B cell (primary cell): ENCODE data around the gene PRTN3. TPM values are rescaled to one million over a fixed set of nuclear protein-coding genes. Genes with fewer than 3 reads are reported as not detected.

Source experiments
- ATAC-seq: fragments of 200-7000 bp; cut with Tn5 transposase; one replicate; pipeline ENCODE4 v1.10.0; 2021; ENCODE audit warnings: low read depth, mild to moderate bottlenecking, moderate number of reproducible peaks, moderate library complexity
- CTCF ChIA-PET: fragments of 350-600 bp; sonication (Branson Sonifier 250); formaldehyde crosslinking; loops from one replicate; lab custom pipeline; 2021; ENCODE audit warnings: antibody characterized with exemption, inconsistent platforms; lab: Charles Lee
- POLR2A ChIA-PET: fragments of 350-600 bp; sonication (Branson Sonifier 250); formaldehyde crosslinking; loops from one replicate; lab custom pipeline; 2021; ENCODE audit warnings: antibody characterized with exemption; lab: Charles Lee
- DNase-seq: peaks from one replicate; pipeline ENCODE4 v3.0.0; 2013
- H2AFZ ChIP-seq: 2 replicates; pipeline ENCODE4 v1.6.1; 2012; ENCODE audit warnings: mild to moderate bottlenecking, low read depth, low read length; ENCODE audit not compliant: insufficient read depth, poor library complexity, severe bottlenecking
- H3K27ac ChIP-seq, 2 donors: 1 replicate in 1 of 2; 2 replicates in 1 of 2; pipeline ENCODE4 v1.5.1; 2012 to 2013; ENCODE audit warnings: low read length in 2 of 2, mild to moderate bottlenecking in 2 of 2, moderate library complexity in 1 of 2
- H3K27me3 ChIP-seq, 4 experiments: fragments of 200-600 bp in 1 of 4; sonication (generic) in 1 of 4; replicated peaks in 1 of 4; 1 replicate in 2 of 4; 2 replicates in 2 of 4; pipeline versions ENCODE4 v1.6.1 to v1.7.0; 2013 to 2016; ENCODE audit warnings: low read length in 3 of 4, mild to moderate bottlenecking in 2 of 4, mixed read lengths in 1 of 4, moderate library complexity in 1 of 4; ENCODE audit not compliant: insufficient read depth in 4 of 4, control insufficient read depth in 3 of 4; ENCODE audit errors: control extremely low read depth in 1 of 4
- H3K36me3 ChIP-seq, 2 experiments: replicated peaks in 1 of 2; 1 replicate in 1 of 2; 2 replicates in 1 of 2; pipeline versions ENCODE4 v1.6.1 to v1.7.1; 2013; ENCODE audit warnings: low read length in 1 of 2; ENCODE audit not compliant: insufficient read depth in 2 of 2, control insufficient read depth in 1 of 2; ENCODE audit errors: control extremely low read depth in 1 of 2, extremely low read depth in 1 of 2
- H3K4me1 ChIP-seq, 2 donors: fragments of 200-600 bp in 1 of 2; sonication (generic) in 1 of 2; 1 replicate in 1 of 2; 2 replicates in 1 of 2; pipeline versions ENCODE4 v1.5.1 to v1.6.1; 2013 to 2017; ENCODE audit warnings: low read length in 2 of 2; ENCODE audit not compliant: control insufficient read depth in 2 of 2, insufficient read depth in 2 of 2
- H3K4me2 ChIP-seq: replicated peaks from 2 replicates; pipeline ENCODE3; 2012; ENCODE audit warnings: mild to moderate bottlenecking, low read depth, low read length; ENCODE audit not compliant: poor library complexity, severe bottlenecking
- H3K4me3 ChIP-seq, 5 experiments: fragments of 200-600 bp in 1 of 5; sonication (generic) in 1 of 5; 1 replicate in 3 of 5; 2 replicates in 2 of 5; pipeline versions ENCODE4 v1.5.1 to v1.7.0; 2011 to 2016; ENCODE audit warnings: low read length in 4 of 5, mild to moderate bottlenecking in 4 of 5, low read depth in 2 of 5, control low read depth in 1 of 5, moderate library complexity in 1 of 5; ENCODE audit not compliant: insufficient read depth in 1 of 5; ENCODE audit errors: control extremely low read depth in 1 of 5, extremely low read depth in 1 of 5
- H3K79me2 ChIP-seq: fragments of 200-600 bp; sonication (generic); one replicate; pipeline ENCODE4 v1.6.0; 2016; ENCODE audit warnings: low read length; ENCODE audit not compliant: control insufficient read depth, insufficient read depth
- H3K9ac ChIP-seq: fragments of 200-600 bp; sonication (generic); 2 replicates; pipeline ENCODE4 v1.6.1; 2017; ENCODE audit warnings: mild to moderate bottlenecking, low read length, moderate library complexity
- H3K9me3 ChIP-seq, 3 donors: one replicate each; pipeline versions ENCODE4 v1.6.1 to v1.7.1; 2013; ENCODE audit warnings: low read length in 2 of 3; ENCODE audit not compliant: control insufficient read depth in 2 of 3, insufficient read depth in 1 of 3; ENCODE audit errors: control extremely low read depth in 1 of 3
- H4K20me1 ChIP-seq: 2 replicates; pipeline ENCODE4 v1.6.0; 2012; ENCODE audit warnings: mild to moderate bottlenecking, low read length; ENCODE audit not compliant: insufficient read depth, control insufficient read depth, poor library complexity, severe bottlenecking
- H3K27ac Mint-ChIP-seq: one replicate; pipeline ENCODE4 v1.8.0; 2021; ENCODE audit warnings: mixed read lengths
- H3K27me3 Mint-ChIP-seq: one replicate; pipeline ENCODE4 v1.8.0; 2021; ENCODE audit warnings: mixed read lengths
- H3K4me1 Mint-ChIP-seq: one replicate; pipeline ENCODE4 v1.8.0; 2021; ENCODE audit warnings: mixed read lengths
- H3K4me3 Mint-ChIP-seq: one replicate; pipeline ENCODE4 v1.8.0; 2021; ENCODE audit warnings: mixed read lengths
- H3K9me3 Mint-ChIP-seq: one replicate; pipeline ENCODE4 v1.8.0; 2022; ENCODE audit warnings: mixed read lengths; ENCODE audit not compliant: insufficient read depth
- CTCF ChIP-seq: fragments of 200-600 bp; IDR thresholded peaks from one replicate; pipeline ENCODE4 v1.8.0; 2022; ENCODE audit warnings: antibody characterized with exemption, mild to moderate bottlenecking
- EZH2 ChIP-seq: IDR thresholded peaks from 2 replicates; pipeline ENCODE4 v1.6.1; 2012; ENCODE audit warnings: borderline replicate concordance, low read depth, mild to moderate bottlenecking, moderate library complexity, low read length; ENCODE audit not compliant: insufficient read depth, poor library complexity, severe bottlenecking
- WGBS: methylation state at CpG from one replicate; pipeline ENCODE4 v1.1.5; 2013; ENCODE audit warnings: missing lambda C conversion rate; ENCODE audit not compliant: insufficient coverage; 5-methylcytosine and 5-hydroxymethylcytosine counted together
- intact Hi-C: fragments of 100-400 bp; cut with micrococcal nuclease; formaldehyde crosslinking; loops from one replicate; pipeline ENCODE4 v1.10.0; 2022
- polyA plus RNA-seq: library from polyadenylated mRNA; depleted of rRNA; stranded (reverse); fragments of >200 nt; gene quantifications from 2 replicates; pipeline ENCODE4 v1.2.3, GENCODE V29; 2012
- total RNA-seq, 2 donors: library from RNA; stranded (reverse); fragments of 120-200 nt in 1 of 2; gene quantifications; 1 replicate in 1 of 2; 2 replicates in 1 of 2; pipeline versions ENCODE4 v1.2.3 to v1.2.4, GENCODE V29; 2013 to 2022

Gene PRTN3
- total and polyA plus RNA-seq, 2 donors (not counting 1 experiment from before 2014, with no cell fraction given) = not detected

- POLR2A ChIA-PET = interaction anchor here (0.6 to 3.1 kb wide), 14 partner anchors 15 to 311 kb away, joined by 3 to 23 read pairs (median 4); partner anchors contain the start of genes KISS1R, MED16, RNU6-9 and SBNO2
- peak overlapping the region; percentile 83 for H3K27ac Mint-ChIP-seq
- Histone ChIP-seq H3K27me3 (peaks cover 0 to 36% (median 8%) of the 10 kb centered on the region in 4 experiments), H3K36me3 (peaks cover 0 to 6% of the 10 kb centered on the region in 2 experiments), H4K20me1 (no peaks in the 10 kb centered on the region), H3K79me2 (no peaks in the 10 kb centered on the region), H3K4me2 (peak overlapping the region; percentile 77), H3K27ac (no peak overlapping the region), H2AFZ (no peak overlapping the region), H3K9ac (no peak overlapping the region), H3K4me1 (peaks cover 29 to 47% of the 10 kb centered on the region in 2 donors), H3K4me3 (peak overlapping the region in 2 of 5 experiments; percentile 27 to 35), H3K9me3 (peaks cover 0 to 37% (median 0%) of the 10 kb centered on the region in 3 donors)
- TF ChIP-seq EZH2 (no peak), CTCF (no peak)
- CTCF ChIA-PET = interaction anchor here (0.6 to 3.0 kb wide), 27 partner anchors 11 to 777 kb away, joined by 3 to 67 read pairs (median 5); partner anchors contain the start of genes CNN2, KISS1R, MED16 and R3HDM4
- no peak for ATAC-seq
- intact Hi-C loops = loop anchor here (1.0 to 2.0 kb wide), 3 partner anchors 30 to 120 kb away; partner anchors contain the start of genes MED16 and RNU6-9
- H3K9me3 Mint-ChIP-seq = no peaks in the 10 kb centered on the region
- H3K27me3 Mint-ChIP-seq = peaks cover 7% of the 10 kb centered on the region
- DNase-seq = no peak
- 40% methylated on average over 1 of the region's 7 CpGs for WGBS
- peak overlapping the region; percentile 79 for H3K4me3 Mint-ChIP-seq
- H3K4me1 Mint-ChIP-seq = peaks cover 19% of the 10 kb centered on the region
These were observed 22.5 kb downstream of the PRTN3 start for GRCh38 chr19:863315-863620.

GRCh38 chr19:866769-867300 lies 26.0 kb downstream of the PRTN3 start:
- H3K36me3 ChIP-seq = peaks cover 0 to 17% of the 10 kb centered on the region in 2 experiments
- ATAC-seq = no peak
- ChIA-PET CTCF (interaction anchor here (0.6 kb wide), 1 partner anchor 56 kb away, joined by 3 read pairs; no protein-coding TSS in a partner anchor), POLR2A (no interaction called here)
- no peaks in the 10 kb centered on the region for H4K20me1 ChIP-seq
- peaks cover 0 to 19% (median 0%) of the 10 kb centered on the region in 3 donors for H3K9me3 ChIP-seq
- WGBS = 95% methylated on average over 24 of the region's 38 CpGs
- intact Hi-C loops = no loop called here
- Mint-ChIP-seq H3K27ac (no peak overlapping the region), H3K9me3 (no peaks in the 10 kb centered on the region), H3K4me3 (no peak overlapping the region), H3K4me1 (peaks cover 17% of the 10 kb centered on the region), H3K27me3 (peaks cover 4% of the 10 kb centered on the region)
- peaks cover 0 to 12% (median 2%) of the 10 kb centered on the region in 4 experiments for H3K27me3 ChIP-seq
- no peak overlapping the region for H3K9ac ChIP-seq
- H3K4me2 ChIP-seq = no peak overlapping the region
- H2AFZ ChIP-seq = no peak overlapping the region
- H3K4me1 ChIP-seq = peaks cover 19 to 29% of the 10 kb centered on the region in 2 donors
- no peak for DNase-seq
- no peak overlapping the region for H3K27ac ChIP-seq
- TF ChIP-seq CTCF = no peak
- TF ChIP-seq EZH2 = no peak
- no peak overlapping the region for H3K4me3 ChIP-seq
- no peaks in the 10 kb centered on the region for H3K79me2 ChIP-seq
